HG03097 (cell line): ENCODE results near the gene GRHL1.
"Not testable (repeated sequence)": the region's sequence is repeated elsewhere in the genome, so short reads cannot be mapped to it uniquely, and the experiment has no call there.

Experiments used
- ATAC-seq: cut with Tn5 transposase; IDR thresholded peaks from one replicate; pipeline ENCODE4 v1.9.1; 2021; ENCODE audit not compliant: unreplicated experiment, low FRiP score

Gene GRHL1

DNA sequence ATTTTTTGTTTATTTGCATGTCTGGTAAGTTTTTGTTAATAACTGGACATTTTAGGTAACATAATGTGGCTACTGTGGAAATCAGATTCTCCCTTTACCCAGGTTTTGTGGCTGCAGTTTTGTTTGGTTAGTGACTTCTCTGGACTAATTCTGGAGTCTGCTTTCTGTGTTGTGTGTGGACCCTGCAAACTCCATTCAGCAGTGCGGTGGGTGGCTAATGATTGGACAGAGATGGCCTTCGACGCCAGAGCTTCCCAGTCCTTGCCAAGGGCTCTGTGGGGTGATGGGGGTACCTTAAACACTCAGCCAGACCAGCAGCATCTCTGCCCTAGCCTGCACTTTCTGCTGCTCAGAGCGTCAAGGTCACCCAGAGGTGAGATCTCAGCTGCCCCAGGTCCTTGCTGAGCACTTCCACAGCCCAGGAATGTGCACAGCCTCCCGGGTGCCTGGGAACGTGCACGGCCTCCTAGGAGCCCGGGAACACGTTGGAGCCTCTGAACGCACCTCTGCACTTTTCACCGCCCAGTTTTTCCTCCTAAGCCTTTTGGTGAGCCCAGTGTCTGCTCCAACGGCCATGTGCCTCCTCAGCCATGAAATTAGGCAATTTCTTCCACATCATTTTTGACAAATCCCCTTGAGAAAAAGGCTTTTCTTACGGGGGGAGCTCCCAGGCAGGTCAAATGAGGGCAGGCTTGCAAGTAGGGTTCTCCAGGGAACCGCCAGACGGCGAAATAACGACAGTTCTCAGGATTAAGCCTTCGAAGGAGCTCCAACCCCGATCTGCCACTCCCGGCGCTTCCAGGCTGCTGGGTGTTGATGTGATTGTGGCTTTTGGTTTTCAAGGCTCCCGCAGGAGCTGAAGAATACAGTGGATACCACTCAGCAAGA is 56.7 kb downstream of the GRHL1 start:
- no peak for ATAC-seq

GRCh38 chr2:10008809-10009176 is 57.3 kb downstream of the GRHL1 start:
- no peak for ATAC-seq

DNA sequence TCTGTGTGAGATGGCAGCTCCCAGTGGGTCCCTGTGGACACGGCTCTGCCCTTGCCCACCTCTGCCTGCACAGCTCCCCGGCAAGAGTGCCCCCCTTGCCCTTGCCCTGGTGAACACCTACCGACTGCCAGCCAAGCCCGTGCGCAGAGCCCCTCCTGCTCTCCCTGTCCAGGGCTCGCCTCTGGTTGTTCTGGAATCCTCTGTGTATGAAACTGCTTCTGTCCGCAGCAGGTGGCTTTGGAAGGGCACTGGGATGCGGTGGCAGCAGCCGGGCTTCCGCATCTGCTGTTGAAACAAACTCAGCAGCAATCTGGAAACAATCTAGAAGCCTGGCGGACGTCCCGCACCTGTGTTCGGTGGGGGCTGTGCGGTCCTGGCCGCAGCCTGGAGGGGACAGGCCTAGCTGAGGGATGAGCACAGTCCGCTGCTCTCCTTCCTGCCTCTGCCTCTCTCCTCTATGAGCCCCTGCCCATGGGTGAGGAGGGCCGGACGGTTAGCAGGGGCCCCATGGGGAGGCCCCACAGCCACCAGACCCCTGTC is 57.8 kb downstream of the GRHL1 start:
- no peak for ATAC-seq

GRCh38 chr2:10009811-10010781 is 58.6 kb downstream of the GRHL1 start:
- ATAC-seq: no peak

DNA sequence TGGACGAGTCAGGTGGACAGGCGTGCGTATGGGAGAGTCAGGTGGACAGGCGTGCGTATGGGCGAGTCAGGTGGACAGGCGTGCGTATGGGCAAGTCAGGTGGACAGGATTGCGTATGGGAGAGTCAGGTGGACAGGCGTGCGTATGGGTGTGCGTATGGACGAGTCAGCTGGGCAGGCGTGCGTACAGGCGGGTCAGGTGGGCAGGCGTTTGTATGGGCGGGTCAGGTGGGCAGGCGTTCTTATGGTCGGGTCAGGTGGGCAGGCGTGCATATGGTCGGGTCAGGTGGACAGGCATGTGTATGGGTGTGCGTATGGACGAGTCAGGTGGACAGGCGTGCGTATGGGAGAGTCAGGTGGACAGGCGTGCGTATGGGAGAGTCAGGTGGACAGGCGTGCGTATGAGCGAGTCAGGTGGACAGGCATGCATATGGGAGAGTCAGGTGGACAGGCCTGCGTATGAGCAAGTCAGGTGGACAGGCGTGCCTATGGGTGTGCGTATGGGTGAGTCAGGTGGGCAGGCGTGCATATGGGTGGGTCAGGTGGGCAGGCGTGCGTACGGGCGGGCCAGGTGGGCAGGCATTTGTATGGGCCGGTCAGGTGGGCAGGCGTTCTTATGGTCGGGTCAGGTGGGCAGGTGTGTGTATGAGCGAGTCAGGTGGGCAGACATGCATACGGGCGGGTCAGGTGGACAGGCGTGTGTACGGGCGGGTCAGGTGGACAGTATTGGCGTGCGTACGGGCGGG is 59.5 kb downstream of the GRHL1 start:
- not testable (repeated sequence) for ATAC-seq

GRCh38 chr2:10011606-10012325 is 60.3 kb downstream of the GRHL1 start:
- not testable (repeated sequence) for ATAC-seq

DNA sequence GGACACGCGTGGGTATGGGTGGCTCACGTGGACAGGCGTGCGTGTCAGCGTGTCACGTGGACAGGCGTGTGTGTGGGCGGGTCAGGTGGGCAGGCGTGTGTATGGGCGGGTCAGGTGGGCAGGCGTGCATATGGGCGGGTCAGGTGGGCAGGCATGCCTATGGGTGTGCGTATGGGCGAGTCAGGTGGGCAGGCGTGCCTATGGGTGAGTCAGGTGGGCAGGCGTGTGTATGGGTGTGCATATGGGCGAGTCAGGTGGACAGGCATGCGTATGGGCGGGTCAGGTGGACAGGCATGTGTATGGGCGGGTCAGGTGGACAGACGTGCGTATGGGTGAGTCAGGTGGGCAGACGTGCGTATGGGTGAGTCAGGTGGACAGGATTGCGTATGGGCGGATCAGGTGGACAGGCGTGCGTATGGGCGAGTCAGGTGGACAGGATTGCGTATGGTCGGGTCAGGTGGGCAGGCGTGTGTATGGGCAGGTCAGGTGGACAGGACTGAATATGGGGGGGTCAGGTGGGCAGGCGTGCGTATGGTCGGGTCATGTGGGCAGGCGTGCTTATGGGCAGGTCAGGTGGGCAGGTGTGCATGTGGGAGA is 61.0 kb downstream of the GRHL1 start:
- not testable (repeated sequence) for ATAC-seq

GRCh38 chr2:10012963-10013461 is 61.5 kb downstream of the GRHL1 start:
- ATAC-seq: no peak

DNA sequence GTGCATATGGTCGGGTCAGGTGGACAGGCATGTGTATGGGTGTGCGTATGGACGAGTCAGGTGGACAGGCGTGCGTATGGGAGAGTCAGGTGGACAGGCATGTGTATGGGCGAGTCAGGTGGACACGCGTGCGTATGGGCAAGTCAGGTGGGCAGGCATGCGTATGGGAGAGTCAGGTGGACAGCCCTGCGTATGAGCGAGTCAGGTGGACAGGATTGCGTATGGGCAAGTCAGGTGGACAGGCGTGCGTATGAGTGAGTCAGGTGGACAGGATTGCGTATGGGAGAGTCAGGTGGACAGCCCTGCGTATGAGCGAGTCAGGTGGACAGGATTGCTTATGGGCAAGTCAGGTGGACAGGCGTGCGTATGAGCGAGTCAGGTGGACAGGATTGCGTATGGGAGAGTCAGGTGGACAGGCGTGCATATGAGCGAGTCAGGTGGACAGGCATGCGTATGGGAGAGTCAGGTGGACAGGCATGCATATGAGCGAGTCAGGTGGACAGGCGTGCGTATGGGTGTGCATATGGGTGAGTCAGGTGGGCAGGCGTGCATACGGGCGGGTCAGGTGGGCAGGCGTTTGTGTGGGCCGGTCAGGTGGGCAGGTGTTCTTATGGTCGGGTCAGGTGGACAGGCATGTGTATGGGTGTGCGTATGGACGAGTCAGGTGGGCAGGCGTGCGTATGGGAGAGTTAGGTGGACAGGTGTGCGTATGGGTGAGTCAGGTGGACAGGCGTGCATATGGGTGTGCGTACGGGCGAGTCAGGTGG is 62.3 kb downstream of the GRHL1 start:
- ATAC-seq: not testable (repeated sequence)

DNA sequence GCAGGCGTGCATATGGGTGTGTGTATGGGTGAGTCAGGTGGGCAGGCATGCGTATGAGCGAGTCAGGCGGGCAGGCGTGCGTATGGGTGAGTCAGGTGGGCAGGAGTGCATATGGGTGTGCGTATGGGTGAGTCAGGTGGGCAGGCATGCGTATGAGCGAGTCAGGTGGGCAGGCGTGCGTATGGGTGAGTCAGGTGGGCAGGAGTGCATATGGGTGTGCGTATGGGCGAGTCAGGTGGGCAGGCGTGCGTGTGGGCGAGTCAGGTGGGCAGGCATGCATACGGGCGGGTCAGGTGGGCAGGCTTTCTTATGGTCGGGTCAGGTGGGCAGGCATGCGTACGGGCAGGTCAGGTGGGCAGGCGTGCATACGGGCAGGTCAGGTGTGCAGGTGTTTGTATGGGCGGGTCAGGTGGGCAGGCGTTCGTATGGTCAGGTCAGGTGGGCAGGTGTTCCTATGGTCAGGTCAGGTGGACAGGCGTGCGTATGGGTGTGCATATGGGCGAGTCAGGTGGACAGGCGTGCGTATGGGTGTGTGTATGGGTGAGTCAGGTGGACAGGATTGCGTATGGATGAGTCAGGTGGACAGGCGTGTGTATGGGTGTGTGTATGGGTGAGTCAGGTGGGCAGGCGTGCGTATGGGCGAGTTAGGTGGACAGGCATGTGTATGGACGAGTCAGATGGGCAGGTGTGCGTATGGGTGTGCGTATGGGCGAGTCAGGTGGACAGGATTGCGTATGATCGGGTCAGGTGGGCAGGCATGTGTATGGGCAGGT is 63.1 kb downstream of the GRHL1 start:
- ATAC-seq: no peak

GRCh38 chr2:10015376-10015989 is 64.0 kb downstream of the GRHL1 start:
- ATAC-seq: not testable (repeated sequence)

GRCh38 chr2:10016001-10016801 is 64.7 kb downstream of the GRHL1 start:
- ATAC-seq: no peak

GRCh38 chr2:10016802-10017258 is 65.3 kb downstream of the GRHL1 start:
- no peak for ATAC-seq

DNA sequence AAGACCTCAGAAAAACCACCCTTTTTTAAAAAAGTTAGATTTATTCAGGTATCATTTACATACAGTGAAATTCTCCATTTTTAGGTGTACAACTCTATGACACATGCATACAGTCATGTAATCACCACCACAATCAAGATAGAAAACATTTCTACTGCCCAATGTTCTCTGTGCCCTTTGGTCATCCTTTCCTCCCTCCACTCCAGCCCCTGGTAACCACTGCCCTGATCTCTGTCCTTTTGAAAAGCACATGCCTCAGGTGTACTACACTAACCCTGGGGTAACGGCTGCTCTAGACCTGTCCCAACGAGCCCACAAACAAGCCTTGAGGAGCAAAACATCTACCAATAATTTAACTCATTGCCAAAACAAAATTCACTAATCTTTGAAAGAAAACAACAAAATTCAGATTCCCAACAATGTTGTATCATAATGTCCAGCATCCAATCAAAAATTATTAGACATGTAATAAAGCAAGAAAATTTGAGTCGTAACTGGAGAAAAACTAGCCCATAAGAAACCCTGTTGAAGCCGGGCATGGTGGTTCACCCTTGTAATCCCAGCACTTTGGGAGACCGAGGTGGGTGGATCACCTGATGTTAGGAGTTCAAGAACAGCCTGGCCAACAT is 65.9 kb downstream of the GRHL1 start:
- no peak for ATAC-seq

- no peak for ATAC-seq
Observed at GRCh38 chr2:10019174-10019573, 67.7 kb downstream of the GRHL1 start.
